ENCODE results near the gene GYS2. TPM values are rescaled to one million over a fixed set of nuclear protein-coding genes. Genes with fewer than 3 reads are reported as not detected.

The GYS2 gene
- total RNA-seq, 6 experiments from 2014 or later, result not detected

DNA sequence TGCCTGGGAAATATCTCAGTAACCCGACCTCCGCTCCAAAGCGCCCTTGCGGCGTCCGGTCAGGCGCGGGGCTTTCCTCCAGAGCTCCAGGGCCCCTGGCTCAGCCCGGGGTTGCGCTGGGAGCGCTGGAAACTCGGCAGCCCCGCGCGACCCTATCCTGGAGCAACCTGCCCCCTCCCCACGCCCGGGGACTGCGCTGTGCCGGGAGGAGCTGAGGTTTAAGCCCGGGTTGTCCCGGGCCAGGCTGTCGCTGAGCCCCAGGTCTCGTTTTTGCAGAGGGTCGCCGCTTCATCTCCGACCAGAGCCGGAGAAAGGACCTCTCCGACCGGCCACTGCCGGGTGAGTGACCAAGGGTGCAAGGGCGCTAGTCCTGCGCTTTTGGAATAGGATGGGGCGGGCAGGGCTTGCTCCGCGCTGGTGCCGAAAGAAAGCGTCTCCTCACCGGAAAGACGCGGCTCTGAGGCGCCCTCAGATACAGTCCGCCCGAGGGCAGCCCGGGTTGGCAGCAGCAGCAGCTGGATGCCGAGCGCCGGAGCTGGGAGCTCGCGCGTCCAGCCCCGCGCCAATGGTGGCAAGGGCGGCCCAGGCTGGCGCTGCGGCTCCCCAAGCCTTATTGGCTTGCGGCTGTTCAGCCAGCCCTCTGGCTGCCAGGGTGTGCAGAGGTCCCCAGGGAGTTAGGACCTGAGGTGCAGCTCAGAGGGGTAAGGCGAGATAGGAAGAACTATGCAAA is 77.0 kb downstream of the GYS2 start:
- peak overlapping the region; percentile 64 for H3K4me3 Mint-ChIP-seq
- H3K27ac Mint-ChIP-seq, result no peak overlapping the region
- TF ChIP-seq, protein P1, sequence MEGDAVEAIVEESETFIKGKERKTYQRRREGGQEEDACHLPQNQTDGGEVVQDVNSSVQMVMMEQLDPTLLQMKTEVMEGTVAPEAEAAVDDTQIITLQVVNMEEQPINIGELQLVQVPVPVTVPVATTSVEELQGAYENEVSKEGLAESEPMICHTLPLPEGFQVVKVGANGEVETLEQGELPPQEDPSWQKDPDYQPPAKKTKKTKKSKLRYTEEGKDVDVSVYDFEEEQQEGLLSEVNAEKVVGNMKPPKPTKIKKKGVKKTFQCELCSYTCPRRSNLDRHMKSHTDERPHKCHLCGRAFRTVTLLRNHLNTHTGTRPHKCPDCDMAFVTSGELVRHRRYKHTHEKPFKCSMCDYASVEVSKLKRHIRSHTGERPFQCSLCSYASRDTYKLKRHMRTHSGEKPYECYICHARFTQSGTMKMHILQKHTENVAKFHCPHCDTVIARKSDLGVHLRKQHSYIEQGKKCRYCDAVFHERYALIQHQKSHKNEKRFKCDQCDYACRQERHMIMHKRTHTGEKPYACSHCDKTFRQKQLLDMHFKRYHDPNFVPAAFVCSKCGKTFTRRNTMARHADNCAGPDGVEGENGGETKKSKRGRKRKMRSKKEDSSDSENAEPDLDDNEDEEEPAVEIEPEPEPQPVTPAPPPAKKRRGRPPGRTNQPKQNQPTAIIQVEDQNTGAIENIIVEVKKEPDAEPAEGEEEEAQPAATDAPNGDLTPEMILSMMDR (IDR thresholded peaks at IDR 0.05), result no peak
- peaks cover 11% of the 10 kb centered on the region for H3K27me3 Mint-ChIP-seq (ENCODE audit: insufficient read depth)
- DNase-seq, result peak; percentile 22
- no peaks in the 10 kb centered on the region for H3K4me1 Mint-ChIP-seq (ENCODE audit: low read depth)
- no peaks in the 10 kb centered on the region for H3K9me3 Mint-ChIP-seq
- H3K36me3 Mint-ChIP-seq (ENCODE audit: low read depth), result no peaks in the 10 kb centered on the region

DNA sequence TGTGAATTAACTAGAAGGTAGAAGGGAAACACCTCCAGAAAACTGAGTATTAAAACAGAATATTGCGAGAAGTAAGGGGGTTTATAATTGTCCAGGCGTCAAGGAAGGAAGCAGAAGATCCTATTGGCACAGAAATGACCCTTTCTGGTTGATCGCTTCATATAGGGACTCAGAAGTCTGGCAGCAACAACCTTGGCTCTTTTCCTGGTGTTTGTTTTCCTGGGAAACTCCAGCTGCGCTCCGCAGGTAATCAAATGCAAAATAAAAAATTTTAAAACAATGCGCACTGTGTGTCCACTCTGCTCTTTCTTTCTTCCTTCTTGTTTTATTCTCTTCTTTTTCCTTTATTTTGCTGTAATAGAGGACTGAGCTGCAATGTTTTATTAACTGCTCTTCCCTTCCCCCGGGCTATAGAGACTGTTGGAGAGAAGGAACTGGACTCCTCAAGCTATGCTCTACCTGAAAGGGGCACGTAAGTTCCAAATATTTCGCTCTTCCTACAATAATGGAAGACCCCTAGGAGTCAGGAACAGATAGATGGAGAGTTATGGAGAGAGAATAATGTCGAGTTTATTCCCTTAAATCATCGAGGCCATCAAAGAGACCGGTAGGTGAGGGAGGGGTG is 77.8 kb downstream of the GYS2 start:
- no peak overlapping the region for H3K27ac Mint-ChIP-seq
- TF ChIP-seq, protein P1 (IDR thresholded peaks at IDR 0.05), result no peak

DNA sequence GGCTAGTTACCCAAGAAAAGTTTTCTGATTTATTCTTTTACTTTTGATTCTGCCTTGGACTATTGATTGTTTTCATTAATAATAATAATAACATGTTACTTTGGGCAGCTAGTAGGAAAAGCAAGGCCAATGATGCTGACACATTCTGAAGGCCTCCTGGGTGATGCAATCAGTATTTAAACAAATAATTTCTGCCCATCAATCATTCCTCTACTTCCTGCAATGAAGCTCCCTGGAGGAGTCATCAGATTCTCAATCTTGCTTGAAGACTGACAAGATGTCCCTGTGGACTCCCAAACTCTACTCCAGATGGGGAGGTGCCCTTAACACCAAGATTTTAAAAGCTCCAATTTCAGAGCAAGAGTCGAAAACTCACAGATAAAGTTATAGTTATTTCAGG is 78.6 kb downstream of the GYS2 start, which contains the start of gene SPX:
Gene SPX, plus strand, starts transcription at position 244 of the 400 bp plus-strand sequence. CDS start 177 bp downstream, outside the sequence.
- no peak within 1 kb of the TSS for H3K27ac Mint-ChIP-seq

More for the DNA sequence above, 77.8 kb downstream of the GYS2 start:
- no peaks in the 10 kb centered on the region for H3K4me1 Mint-ChIP-seq (ENCODE audit: low read depth)
- peaks cover 11% of the 10 kb centered on the region for H3K27me3 Mint-ChIP-seq (ENCODE audit: insufficient read depth)
- H3K36me3 Mint-ChIP-seq (ENCODE audit: low read depth), result no peaks in the 10 kb centered on the region
- DNase-seq, result no peak
- no peaks in the 10 kb centered on the region for H3K9me3 Mint-ChIP-seq
- H3K4me3 Mint-ChIP-seq, result peak overlapping the region; percentile 63

GRCh38 chr12:21523148-21523547 is 81.5 kb downstream of the GYS2 start:
- Mint-ChIP-seq H3K4me1 (ENCODE audit: low read depth) (no peaks in the 10 kb centered on the region), H3K27ac (no peak overlapping the region), H3K4me3 (no peak overlapping the region), H3K27me3 (ENCODE audit: insufficient read depth) (peaks cover 5% of the 10 kb centered on the region), H3K36me3 (ENCODE audit: low read depth) (0 out of 2 replicates have a peak, but pooled peaks cover 7% of the 10 kb centered on the region), H3K9me3 (no peaks in the 10 kb centered on the region)
- DNase-seq, result no peak
- TF ChIP-seq, protein P1 (IDR thresholded peaks at IDR 0.05), result no peak

More for the DNA sequence above, 78.6 kb downstream of the GYS2 start, which contains the start of gene SPX:
- Mint-ChIP-seq H3K36me3 (ENCODE audit: low read depth) (no peaks in the 10 kb centered on the region), H3K4me1 (ENCODE audit: low read depth) (no peaks in the 10 kb centered on the region), H3K4me3 (peak within 1 kb of the TSS; percentile 63), H3K27me3 (ENCODE audit: insufficient read depth) (peaks cover 9% of the 10 kb centered on the region), H3K9me3 (no peaks in the 10 kb centered on the region)
- no peak for DNase-seq
- TF ChIP-seq, protein P1 (IDR thresholded peaks at IDR 0.05), result no peak

DNA sequence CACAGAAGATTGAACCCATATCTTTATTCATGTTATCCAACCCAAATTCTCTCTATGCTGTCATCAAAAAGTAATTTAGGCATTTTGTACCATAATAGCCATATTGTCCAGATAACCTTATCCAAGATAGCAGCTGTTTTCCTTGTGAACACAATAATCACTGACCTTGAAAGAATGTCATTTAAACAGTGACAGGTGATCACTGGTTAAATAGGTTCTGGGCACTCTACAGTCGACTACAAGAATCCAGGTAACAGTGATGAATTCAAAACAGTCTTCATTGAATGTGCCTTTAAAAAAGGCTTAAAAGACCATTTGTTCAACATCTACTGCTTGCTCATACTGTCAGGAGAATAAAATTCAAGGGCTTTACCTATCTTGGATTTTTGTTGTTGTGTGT is 83.1 kb downstream of the GYS2 start:
- Mint-ChIP-seq H3K36me3 (ENCODE audit: low read depth) (0 out of 2 replicates have a peak, but pooled peaks cover 12% of the 10 kb centered on the region), H3K27ac (no peak overlapping the region), H3K4me1 (ENCODE audit: low read depth) (no peaks in the 10 kb centered on the region), H3K27me3 (ENCODE audit: insufficient read depth) (peaks cover 2% of the 10 kb centered on the region; the same call in 1 of the 2 replicates), H3K9me3 (no peaks in the 10 kb centered on the region), H3K4me3 (no peak overlapping the region)
- TF ChIP-seq, protein P1 (IDR thresholded peaks at IDR 0.05), result no peak
- no peak for DNase-seq

All from HFFc6 (cell line).